ENCODE data around the gene CCDC141. TPM values are rescaled to one million over a fixed set of nuclear protein-coding genes. Genes with fewer than 3 reads are reported as not detected.

Gene CCDC141
- total and polyA plus RNA-seq, 2 donors (not counting 3 experiments of a cell fraction or from before 2014, with no cell fraction given), result not detected

- Histone ChIP-seq H3K4me2 (ENCODE audit: insufficient read depth, low read length) (no peak overlapping the region), H3K79me2 (ENCODE audit: control insufficient read depth, insufficient read depth, low read length) (no peaks in the 10 kb centered on the region), H3K27me3 (ENCODE audit: control insufficient read depth in 2 of 2, insufficient read depth in 2 of 2, low read length in 2 of 2) (peaks cover 0 to 3% of the 10 kb centered on the region in 2 experiments), H3K4me3 (replicated peaks in 1 of 3; ENCODE audit: insufficient read depth in 1 of 3, low read depth in 1 of 3, low read length in 3 of 3) (no peak overlapping the region), H3K9ac (replicated peaks; ENCODE audit: extremely low read depth, insufficient read depth, low read length) (no peak overlapping the region), H3K9me3 (replicated peaks; ENCODE audit: control insufficient read depth, insufficient read depth, low read length) (no peaks in the 10 kb centered on the region), H3K36me3 (ENCODE audit: control insufficient read depth in 2 of 2, extremely low read depth in 1 of 2, insufficient read depth in 2 of 2, low read length in 2 of 2) (no peaks in the 10 kb centered on the region), H4K20me1 (replicated peaks; ENCODE audit: control insufficient read depth, extremely low read depth, insufficient read depth, low read length) (no peaks in the 10 kb centered on the region), H3K4me1 (ENCODE audit: control insufficient read depth, extremely low read depth, insufficient read depth, low read length) (no peaks in the 10 kb centered on the region), H3K9me1 (replicated peaks; ENCODE audit: control insufficient read depth, extremely low read depth, insufficient read depth, low read length) (no peaks in the 10 kb centered on the region), H3K27ac (ENCODE audit: insufficient read depth, low read depth, low read length) (no peak overlapping the region), H2AFZ (ENCODE audit: low read depth, low read length) (no peak overlapping the region)
- dilution Hi-C loops (cut with MboI; ENCODE audit: extremely low pct_ligation_motif_present, low sequenced_read_pairs) (no loop called here), intact Hi-C loops (cut with micrococcal nuclease) (no loop called here)
- no peak for FAIRE-seq
- ChIA-PET CTCF (no interaction called here), POLR2A (no interaction called here)
- BruUV-seq (replicated peaks), result no TSS peak
- no peak for DNase-seq (ENCODE audit: low read depth, low spot score)
- no peak for TF ChIP-seq GATA2 (IDR thresholded peaks at IDR 0.05; ENCODE audit: insufficient read depth, insufficient read length, low read depth, low read length)
- no peak for TF ChIP-seq POLR2AphosphoS5 (IDR thresholded peaks at IDR 0.05; ENCODE audit: insufficient read depth, low read depth, low read length)
- TF ChIP-seq MAX (IDR thresholded peaks at IDR 0.05; ENCODE audit: insufficient read depth, insufficient read length), result no peak
- TF ChIP-seq JUN (IDR thresholded peaks at IDR 0.05; ENCODE audit: borderline replicate concordance, insufficient read depth, insufficient read length, low read depth), result no peak
- no peak for TF ChIP-seq POLR2A (IDR thresholded peaks at IDR 0.05; ENCODE audit: low read depth, low read length)
Observed at GRCh38 chr2:178962152-178962551, 87.8 kb downstream of the CCDC141 start.

- dilution Hi-C loops (cut with MboI; ENCODE audit: extremely low pct_ligation_motif_present, low sequenced_read_pairs), result no loop called here
- Histone ChIP-seq H3K9me3 (replicated peaks; ENCODE audit: control insufficient read depth, insufficient read depth, low read length) (no peaks in the 10 kb centered on the region), H3K4me3 (replicated peaks in 1 of 3; ENCODE audit: insufficient read depth in 1 of 3, low read depth in 1 of 3, low read length in 3 of 3) (no peak overlapping the region), H3K4me2 (ENCODE audit: insufficient read depth, low read length) (no peak overlapping the region), H3K9ac (replicated peaks; ENCODE audit: extremely low read depth, insufficient read depth, low read length) (no peak overlapping the region), H4K20me1 (replicated peaks; ENCODE audit: control insufficient read depth, extremely low read depth, insufficient read depth, low read length) (no peaks in the 10 kb centered on the region), H3K79me2 (ENCODE audit: control insufficient read depth, insufficient read depth, low read length) (no peaks in the 10 kb centered on the region), H3K9me1 (replicated peaks; ENCODE audit: control insufficient read depth, extremely low read depth, insufficient read depth, low read length) (no peaks in the 10 kb centered on the region), H3K36me3 (ENCODE audit: control insufficient read depth in 2 of 2, extremely low read depth in 1 of 2, insufficient read depth in 2 of 2, low read length in 2 of 2) (no peaks in the 10 kb centered on the region), H3K27me3 (ENCODE audit: control insufficient read depth in 2 of 2, insufficient read depth in 2 of 2, low read length in 2 of 2) (no peaks in the 10 kb centered on the region), H2AFZ (ENCODE audit: low read depth, low read length) (no peak overlapping the region), H3K27ac (ENCODE audit: insufficient read depth, low read depth, low read length) (no peak overlapping the region), H3K4me1 (ENCODE audit: control insufficient read depth, extremely low read depth, insufficient read depth, low read length) (no peaks in the 10 kb centered on the region)
- ChIA-PET CTCF (no interaction called here), POLR2A (no interaction called here)
- no TSS peak for BruUV-seq (replicated peaks)
- FAIRE-seq (no peak), DNase-seq (ENCODE audit: low read depth, low spot score) (no peak)
- TF ChIP-seq FOS (IDR thresholded peaks at IDR 0.05; ENCODE audit: borderline replicate concordance, insufficient read depth, low read length), result no peak
- no peak for TF ChIP-seq POLR2AphosphoS5 (IDR thresholded peaks at IDR 0.05; ENCODE audit: insufficient read depth, low read depth, low read length)
- no peak for TF ChIP-seq MYC (IDR thresholded peaks at IDR 0.05; ENCODE audit: low read depth, low read length)
- no peak for TF ChIP-seq CTCF (IDR thresholded peaks at IDR 0.05; ENCODE audit: extremely low read depth in 1 of 2, insufficient read depth in 1 of 2, low read depth in 1 of 2, low read length in 2 of 2)
- no peak for TF ChIP-seq POLR2A (IDR thresholded peaks at IDR 0.05; ENCODE audit: low read depth, low read length)
- no peak for TF ChIP-seq EZH2 (IDR thresholded peaks at IDR 0.05; ENCODE audit: borderline replicate concordance, low read depth, low read length, severe bottlenecking)
- no peak for TF ChIP-seq GATA2 (IDR thresholded peaks at IDR 0.05; ENCODE audit: insufficient read depth, insufficient read length, low read depth, low read length)
- no peak for TF ChIP-seq JUN (IDR thresholded peaks at IDR 0.05; ENCODE audit: borderline replicate concordance, insufficient read depth, insufficient read length, low read depth)
- no peak for TF ChIP-seq MAX (IDR thresholded peaks at IDR 0.05; ENCODE audit: insufficient read depth, insufficient read length)
- intact Hi-C loops (cut with micrococcal nuclease), result no loop called here
Observed at GRCh38 chr2:178954049-178954448, 95.9 kb downstream of the CCDC141 start.

All from endothelial cell of umbilical vein (primary cell).